Tibial nerve (tissue), 3 donors: ENCODE measurements around the gene GABPB2.

ENCODE experiments used
- POLR2A ChIP-seq, 2 donors: fragments of 450-650 bp; IDR thresholded peaks; one replicate each; pipeline ENCODE4 v1.6.1; 2017; ENCODE audit warnings: antibody characterized with exemption in 2 of 2, mild to moderate bottlenecking in 2 of 2, moderate library complexity in 2 of 2
- TF ChIP-seq, protein P1 (sequence below), 5 experiments: fragments of 200-600 bp in 3 of 5; fragments of 450-650 bp in 2 of 5; sonication (generic) in 3 of 5; IDR thresholded peaks; one replicate each; pipeline ENCODE4 v1.5.1; 2016 to 2019; ENCODE audit warnings: antibody characterized with exemption in 5 of 5, mild to moderate bottlenecking in 3 of 5, moderate library complexity in 2 of 5

DNA sequence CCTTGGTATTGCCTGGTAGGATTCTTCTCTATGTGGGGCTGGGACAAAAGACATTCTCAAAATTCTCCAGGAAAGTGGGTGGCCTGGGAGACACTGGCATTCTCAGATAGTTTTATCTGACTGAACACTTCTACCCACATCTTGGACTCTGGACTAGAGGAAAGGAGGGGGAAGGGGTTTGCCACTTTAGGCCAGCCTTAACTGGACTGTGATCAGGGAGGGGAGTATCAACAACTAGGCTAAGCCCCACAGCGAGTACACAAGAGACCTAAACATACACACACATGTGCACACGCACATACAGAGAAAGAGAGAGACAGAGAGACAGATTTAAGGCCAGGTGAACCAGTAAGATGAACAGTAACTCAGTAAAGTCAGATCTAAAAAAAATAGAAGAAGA, 77.1 kb downstream of the GABPB2 start:
- TF ChIP-seq, protein P1, sequence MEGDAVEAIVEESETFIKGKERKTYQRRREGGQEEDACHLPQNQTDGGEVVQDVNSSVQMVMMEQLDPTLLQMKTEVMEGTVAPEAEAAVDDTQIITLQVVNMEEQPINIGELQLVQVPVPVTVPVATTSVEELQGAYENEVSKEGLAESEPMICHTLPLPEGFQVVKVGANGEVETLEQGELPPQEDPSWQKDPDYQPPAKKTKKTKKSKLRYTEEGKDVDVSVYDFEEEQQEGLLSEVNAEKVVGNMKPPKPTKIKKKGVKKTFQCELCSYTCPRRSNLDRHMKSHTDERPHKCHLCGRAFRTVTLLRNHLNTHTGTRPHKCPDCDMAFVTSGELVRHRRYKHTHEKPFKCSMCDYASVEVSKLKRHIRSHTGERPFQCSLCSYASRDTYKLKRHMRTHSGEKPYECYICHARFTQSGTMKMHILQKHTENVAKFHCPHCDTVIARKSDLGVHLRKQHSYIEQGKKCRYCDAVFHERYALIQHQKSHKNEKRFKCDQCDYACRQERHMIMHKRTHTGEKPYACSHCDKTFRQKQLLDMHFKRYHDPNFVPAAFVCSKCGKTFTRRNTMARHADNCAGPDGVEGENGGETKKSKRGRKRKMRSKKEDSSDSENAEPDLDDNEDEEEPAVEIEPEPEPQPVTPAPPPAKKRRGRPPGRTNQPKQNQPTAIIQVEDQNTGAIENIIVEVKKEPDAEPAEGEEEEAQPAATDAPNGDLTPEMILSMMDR (IDR thresholded peaks at IDR 0.05), result no peak
- TF ChIP-seq POLR2A (IDR thresholded peaks at IDR 0.05), result no peak
